ENCODE measurements around the gene CUL1. TPM values are rescaled to one million over a fixed set of nuclear protein-coding genes. Genes with fewer than 3 reads are reported as not detected.

The CUL1 gene
- total and polyA plus RNA-seq, 2 experiments from 2014 or later: 35.6 to 71.3 TPM

DNA sequence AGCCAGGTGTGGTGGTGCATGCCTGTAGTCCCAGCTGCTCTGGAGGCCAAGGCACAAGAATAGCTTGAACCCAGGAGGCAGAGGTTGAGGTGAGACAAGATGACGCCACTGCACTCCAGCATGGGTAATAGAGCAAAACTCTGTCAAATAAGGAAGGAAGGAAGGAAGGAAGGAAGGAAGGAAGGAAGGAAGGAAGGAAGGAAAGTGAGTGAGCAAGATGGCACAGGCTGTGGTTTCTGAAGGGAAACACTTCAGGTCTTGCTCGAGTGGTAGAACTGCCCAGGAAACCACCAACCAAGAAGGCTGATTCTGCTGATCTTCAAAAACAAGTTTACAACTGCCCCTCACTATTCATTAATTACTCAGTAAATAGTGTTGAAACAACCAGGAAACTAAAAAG, 140.2 kb downstream of the CUL1 start (continued):
- TF ChIP-seq, protein P1, sequence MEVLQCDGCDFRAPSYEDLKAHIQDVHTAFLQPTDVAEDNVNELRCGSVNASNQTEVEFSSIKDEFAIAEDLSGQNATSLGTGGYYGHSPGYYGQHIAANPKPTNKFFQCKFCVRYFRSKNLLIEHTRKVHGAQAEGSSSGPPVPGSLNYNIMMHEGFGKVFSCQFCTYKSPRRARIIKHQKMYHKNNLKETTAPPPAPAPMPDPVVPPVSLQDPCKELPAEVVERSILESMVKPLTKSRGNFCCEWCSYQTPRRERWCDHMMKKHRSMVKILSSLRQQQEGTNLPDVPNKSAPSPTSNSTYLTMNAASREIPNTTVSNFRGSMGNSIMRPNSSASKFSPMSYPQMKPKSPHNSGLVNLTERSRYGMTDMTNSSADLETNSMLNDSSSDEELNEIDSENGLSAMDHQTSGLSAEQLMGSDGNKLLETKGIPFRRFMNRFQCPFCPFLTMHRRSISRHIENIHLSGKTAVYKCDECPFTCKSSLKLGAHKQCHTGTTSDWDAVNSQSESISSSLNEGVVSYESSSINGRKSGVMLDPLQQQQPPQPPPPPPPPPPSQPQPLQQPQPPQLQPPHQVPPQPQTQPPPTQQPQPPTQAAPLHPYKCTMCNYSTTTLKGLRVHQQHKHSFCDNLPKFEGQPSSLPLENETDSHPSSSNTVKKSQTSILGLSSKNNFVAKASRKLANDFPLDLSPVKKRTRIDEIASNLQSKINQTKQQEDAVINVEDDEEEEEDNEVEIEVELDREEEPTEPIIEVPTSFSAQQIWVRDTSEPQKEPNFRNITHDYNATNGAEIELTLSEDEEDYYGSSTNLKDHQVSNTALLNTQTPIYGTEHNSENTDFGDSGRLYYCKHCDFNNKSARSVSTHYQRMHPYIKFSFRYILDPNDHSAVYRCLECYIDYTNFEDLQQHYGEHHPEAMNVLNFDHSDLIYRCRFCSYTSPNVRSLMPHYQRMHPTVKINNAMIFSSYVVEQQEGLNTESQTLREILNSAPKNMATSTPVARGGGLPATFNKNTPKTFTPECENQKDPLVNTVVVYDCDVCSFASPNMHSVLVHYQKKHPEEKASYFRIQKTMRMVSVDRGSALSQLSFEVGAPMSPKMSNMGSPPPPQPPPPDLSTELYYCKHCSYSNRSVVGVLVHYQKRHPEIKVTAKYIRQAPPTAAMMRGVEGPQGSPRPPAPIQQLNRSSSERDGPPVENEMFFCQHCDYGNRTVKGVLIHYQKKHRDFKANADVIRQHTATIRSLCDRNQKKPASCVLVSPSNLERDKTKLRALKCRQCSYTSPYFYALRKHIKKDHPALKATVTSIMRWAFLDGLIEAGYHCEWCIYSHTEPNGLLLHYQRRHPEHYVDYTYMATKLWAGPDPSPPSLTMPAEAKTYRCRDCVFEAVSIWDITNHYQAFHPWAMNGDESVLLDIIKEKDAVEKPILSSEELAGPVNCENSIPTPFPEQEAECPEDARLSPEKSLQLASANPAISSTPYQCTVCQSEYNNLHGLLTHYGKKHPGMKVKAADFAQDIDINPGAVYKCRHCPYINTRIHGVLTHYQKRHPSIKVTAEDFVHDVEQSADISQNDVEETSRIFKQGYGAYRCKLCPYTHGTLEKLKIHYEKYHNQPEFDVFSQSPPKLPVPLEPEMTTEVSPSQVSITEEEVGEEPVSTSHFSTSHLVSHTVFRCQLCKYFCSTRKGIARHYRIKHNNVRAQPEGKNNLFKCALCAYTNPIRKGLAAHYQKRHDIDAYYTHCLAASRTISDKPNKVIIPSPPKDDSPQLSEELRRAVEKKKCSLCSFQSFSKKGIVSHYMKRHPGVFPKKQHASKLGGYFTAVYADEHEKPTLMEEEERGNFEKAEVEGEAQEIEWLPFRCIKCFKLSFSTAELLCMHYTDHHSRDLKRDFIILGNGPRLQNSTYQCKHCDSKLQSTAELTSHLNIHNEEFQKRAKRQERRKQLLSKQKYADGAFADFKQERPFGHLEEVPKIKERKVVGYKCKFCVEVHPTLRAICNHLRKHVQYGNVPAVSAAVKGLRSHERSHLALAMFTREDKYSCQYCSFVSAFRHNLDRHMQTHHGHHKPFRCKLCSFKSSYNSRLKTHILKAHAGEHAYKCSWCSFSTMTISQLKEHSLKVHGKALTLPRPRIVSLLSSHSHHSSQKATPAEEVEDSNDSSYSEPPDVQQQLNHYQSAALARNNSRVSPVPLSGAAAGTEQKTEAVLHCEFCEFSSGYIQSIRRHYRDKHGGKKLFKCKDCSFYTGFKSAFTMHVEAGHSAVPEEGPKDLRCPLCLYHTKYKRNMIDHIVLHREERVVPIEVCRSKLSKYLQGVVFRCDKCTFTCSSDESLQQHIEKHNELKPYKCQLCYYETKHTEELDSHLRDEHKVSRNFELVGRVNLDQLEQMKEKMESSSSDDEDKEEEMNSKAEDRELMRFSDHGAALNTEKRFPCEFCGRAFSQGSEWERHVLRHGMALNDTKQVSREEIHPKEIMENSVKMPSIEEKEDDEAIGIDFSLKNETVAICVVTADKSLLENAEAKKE (CRISPR knock-in tag; IDR thresholded peaks at IDR 0.05): no peak
- TF ChIP-seq STAT1 (IDR thresholded peaks at IDR 0.05; ENCODE audit: unreplicated experiment): no peak
- no peak for TF ChIP-seq ZNF331 (CRISPR knock-in tag; IDR thresholded peaks at IDR 0.05; ENCODE audit: low read depth)
- no peak for TF ChIP-seq CREB1 (CRISPR knock-in tag; IDR thresholded peaks at IDR 0.05; ENCODE audit: low read depth)

DNA sequence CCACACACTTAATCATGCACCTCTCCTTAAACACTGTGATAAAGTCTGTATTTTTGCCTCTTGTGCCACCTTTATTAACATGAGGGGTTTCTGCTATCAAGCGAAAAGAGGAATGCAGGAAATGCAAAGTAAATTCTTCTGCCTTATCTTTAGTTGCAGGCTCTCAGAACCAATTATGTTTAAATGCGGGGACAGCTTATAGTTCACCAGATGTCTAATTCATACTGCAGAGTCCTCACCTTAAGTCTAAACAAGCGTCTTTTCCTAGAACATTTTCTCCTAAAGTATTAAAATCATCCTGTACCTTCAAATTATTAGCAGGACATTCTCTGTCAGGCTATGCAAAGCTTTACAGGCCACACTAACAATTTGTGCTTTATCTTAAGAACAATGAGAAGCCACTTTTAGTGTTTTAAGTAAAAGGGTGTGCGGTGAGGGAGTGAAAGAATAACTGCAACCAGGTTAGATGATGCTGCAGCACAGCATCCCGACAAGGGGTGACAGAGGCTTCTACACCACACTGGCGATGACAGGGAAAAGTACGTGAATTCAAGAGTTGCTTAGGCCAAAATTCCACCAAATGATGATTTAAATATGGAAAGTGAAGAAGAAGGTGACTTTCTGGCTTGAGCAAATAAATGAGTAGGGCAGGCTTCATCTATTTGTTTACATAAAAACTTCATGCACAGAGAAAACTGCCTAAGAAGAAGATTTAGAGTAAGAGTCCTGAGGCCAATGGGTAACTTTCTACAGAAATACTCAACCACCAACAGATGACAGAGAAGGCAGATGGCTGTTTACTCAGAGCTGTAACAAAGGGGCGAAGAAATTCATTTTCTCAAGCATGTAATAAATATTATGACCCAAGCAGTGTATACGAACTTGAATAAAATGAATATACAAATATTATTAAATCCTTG, 149.4 kb downstream of the CUL1 start:
- Histone ChIP-seq H3K36me3 (ENCODE audit: insufficient read depth) (no peaks in the 10 kb centered on the region), H3F3A (replicated peaks; ENCODE audit: low read depth) (no peaks in the 10 kb centered on the region), H3K4me3 (peak overlapping the region; percentile 20; the same call in 1 of the 2 replicates), H3K4me1 (ENCODE audit: insufficient read depth) (peaks cover 48% of the 10 kb centered on the region), H3K9me2 (ENCODE audit: insufficient read depth) (no peaks in the 10 kb centered on the region), H3K4me2 (peak overlapping the region; percentile 27), H3K79me2 (replicated peaks; ENCODE audit: insufficient read depth) (peaks cover 84% of the 10 kb centered on the region), H2AFZ (no peak overlapping the region), H3K27ac (ENCODE audit: low read depth) (peak overlapping the region; percentile 27; the same call in 1 of the 2 replicates), H3K27me3 (ENCODE audit: insufficient read depth) (no peaks in the 10 kb centered on the region), H4K20me1 (replicated peaks; ENCODE audit: insufficient read depth) (peaks cover 9% of the 10 kb centered on the region)
- DNase-seq (ENCODE audit: low spot score) (peak; percentile 34), ATAC-seq (no peak)
- Mint-ChIP-seq H3K4me1 (peaks cover 54% of the 10 kb centered on the region), H3K9me3 (no peaks in the 10 kb centered on the region), H3K4me3 (no peak overlapping the region), H3K36me3 (ENCODE audit: low read depth) (peaks cover 2% of the 10 kb centered on the region; the same call in 1 of the 3 replicates), H3K27me3 (ENCODE audit: insufficient read depth, low read depth, poor library complexity) (peaks cover 1% of the 10 kb centered on the region), H3K27ac (peak overlapping the region; percentile 68; the same call in 1 of the 2 replicates)
- TF ChIP-seq ZNF331 (CRISPR knock-in tag; IDR thresholded peaks at IDR 0.05; ENCODE audit: low read depth) (no peak), POLR2AphosphoS5 (IDR thresholded peaks at IDR 0.05; ENCODE audit: low read depth) (no peak), CREB1 (CRISPR knock-in tag; IDR thresholded peaks at IDR 0.05; ENCODE audit: low read depth) (no peak), EZH2phosphoT487 (IDR thresholded peaks at IDR 0.05; ENCODE audit: unreplicated experiment) (no peak)
- TF ChIP-seq, protein P1 (CRISPR knock-in tag; IDR thresholded peaks at IDR 0.05): no peak
